Activated naive CD8-positive, alpha-beta T cell treated with anti-CD3 and anti-CD28 coated beads, Interleukin-2, amount 50 U/mL, for 16 hours (primary cell): ENCODE data around the gene DCTN2.

Experiments
- DNase-seq: peaks from one replicate; pipeline ENCODE4 v3.0.0-alpha.2; 2020; ENCODE audit warnings: low read depth, low spot score

Gene DCTN2

DNA sequence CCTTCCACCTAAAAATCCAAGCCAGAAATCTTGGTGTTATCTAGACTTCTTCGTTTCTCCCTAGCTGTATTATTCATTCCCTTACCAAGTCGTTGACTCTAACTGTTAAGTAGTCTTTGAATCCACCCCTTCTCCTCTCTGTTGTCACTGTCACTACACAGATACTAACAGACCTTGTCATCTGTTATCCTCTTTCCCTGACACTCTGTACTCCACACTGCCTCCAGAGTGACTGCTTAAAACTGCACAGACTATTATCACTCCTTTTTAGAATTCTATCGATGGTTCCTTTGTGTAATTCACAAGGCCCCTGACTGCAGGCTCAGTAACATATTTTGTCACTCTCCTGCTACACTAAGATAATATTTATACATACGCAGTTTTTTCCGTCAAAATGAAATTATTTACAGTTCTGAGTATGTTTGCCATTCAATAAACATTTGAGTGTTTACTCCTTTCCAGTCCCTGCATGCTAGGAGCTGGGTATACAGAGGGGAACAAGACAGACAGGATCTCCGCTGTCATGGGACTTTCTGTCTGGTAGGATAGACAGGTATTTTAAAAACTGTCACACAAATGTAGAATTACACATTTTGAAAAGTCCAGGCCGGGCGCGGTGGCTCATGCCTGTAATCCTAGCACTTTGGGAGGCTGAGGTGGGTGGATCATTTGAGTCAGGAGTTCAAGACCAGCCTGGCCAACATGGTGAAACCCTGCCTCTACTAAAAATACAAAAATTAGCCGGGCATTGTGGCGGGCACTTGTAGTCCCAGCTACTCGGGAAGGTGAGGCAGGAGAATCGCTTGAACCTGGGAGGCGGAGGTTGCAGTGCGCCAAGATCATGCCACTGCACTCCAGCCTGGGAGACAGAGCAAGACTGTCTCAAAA is 55.4 kb downstream of the DCTN2 start:
- DNase-seq: no peak

DNA sequence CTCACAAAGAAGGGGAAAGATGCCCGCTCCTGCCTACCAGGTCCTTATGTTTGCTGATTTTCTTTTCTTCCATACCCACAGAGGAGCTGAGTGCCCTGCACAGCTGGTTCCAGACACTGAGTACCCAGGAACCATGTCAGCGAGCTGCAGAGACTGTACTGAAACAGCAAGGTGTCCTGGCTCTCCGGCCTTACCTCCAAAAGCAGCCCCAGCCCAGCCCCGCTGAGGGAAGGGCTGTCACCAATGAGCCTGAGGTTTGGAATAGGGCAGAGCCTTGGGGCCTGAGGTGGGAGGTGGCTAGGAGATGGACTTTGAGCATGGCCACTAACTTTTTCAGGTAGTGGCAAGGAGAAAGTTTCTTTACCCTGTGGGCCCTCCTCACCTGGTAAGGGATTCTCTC is 56.9 kb downstream of the DCTN2 start:
- no peak for DNase-seq

DNA sequence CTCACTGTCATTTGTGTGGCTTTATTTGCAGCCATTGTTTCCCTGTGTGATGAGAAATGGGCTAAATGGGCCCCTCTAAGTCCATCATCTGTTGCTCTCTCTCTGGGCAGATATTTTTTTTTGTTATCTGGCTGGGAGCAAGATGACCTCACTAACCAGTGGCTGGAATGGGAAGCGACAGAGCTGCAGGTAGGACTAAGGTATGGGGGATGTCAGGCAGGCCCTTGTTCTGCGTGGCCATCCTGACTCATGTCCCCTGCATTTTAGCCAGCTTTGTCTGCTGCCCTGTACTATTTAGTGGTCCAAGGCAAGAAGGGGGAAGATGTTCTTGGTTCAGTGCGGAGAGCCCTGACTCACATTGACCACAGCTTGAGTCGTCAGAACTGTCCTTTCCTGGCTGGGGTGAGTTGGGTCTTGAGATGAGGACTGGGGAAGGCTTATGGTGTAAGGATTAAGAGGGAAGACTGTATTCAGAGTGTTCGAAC is 57.8 kb downstream of the DCTN2 start:
- no peak for DNase-seq

DNA sequence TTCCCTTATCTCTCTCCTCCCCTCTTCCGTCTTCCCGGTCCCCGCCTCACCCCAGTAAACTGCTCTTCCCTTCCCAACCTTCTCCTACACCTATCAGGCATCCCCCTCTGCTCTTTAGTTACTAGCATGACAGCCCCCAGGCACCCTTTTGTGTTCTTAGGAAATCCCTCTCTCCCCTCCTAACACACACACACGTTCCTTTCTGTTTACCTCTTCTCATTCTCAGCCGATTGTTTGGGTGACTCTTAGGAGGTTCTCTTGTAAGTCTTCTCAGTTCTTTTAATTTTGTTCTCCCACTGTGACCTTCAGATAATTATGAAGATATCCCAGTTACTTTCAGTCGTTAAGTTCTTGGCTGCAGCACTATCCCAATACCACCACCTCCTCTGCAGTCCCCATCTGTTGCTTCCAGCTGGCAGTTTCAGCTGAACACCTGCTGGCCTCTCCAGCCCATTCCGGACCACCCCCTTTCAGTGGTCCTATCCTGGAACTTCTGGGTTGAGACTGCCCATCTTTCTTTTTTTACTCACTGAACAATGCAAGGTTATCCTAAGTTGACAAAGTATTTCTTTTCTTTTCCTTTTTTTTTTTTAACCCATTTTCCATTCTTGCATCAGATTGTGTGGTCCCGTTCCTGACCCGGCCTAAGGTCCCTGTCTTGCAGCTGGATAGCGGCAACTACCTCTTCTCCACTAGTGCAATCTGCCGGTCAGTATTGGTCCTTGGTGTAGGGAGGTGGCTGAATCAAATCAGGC is 58.4 kb downstream of the DCTN2 start:
- no peak for DNase-seq

DNA sequence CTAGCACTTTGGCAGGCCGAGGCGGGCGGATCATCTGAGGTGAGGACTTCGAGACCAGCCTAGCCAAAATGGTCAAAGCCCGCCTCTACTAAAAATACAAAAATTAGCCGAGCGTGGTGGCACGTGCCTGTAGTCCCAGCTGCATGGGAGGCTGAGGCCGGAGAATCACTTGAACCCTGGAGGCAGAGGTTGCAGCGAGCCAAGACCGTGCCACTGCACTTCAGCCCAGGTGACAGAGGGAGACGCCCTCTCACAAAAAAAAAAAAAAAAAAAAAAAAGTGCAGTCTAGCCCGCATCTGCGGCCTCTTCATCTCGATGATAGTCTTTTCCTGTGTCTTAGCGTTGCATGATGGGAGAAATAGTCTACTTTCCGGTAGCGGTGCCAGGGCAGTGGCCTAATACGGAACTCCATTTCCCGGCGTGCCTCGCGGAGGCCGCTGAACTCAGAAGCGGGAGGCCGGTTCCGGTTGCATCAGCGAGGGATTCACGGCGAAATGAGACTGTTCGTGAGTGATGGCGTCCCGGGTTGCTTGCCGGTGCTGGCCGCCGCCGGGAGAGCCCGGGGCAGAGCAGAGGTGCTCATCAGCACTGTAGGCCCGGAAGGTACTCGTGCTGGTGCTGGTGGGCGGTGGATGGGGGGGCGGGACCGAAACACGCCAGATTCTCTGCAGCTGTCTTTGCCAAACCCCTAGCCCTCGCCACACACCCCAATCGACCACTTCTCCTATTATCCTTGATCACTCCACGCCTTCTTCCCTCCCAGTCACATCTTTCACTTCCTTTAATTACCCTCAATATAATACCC is 59.2 kb downstream of the DCTN2 start, which contains the start of gene MARS1:
Gene MARS1 (plus strand): TSS at position 472 of the 805 bp plus-strand sequence. CDS start 23 bp downstream, at position 495.
- peak; percentile 86 for DNase-seq

DNA sequence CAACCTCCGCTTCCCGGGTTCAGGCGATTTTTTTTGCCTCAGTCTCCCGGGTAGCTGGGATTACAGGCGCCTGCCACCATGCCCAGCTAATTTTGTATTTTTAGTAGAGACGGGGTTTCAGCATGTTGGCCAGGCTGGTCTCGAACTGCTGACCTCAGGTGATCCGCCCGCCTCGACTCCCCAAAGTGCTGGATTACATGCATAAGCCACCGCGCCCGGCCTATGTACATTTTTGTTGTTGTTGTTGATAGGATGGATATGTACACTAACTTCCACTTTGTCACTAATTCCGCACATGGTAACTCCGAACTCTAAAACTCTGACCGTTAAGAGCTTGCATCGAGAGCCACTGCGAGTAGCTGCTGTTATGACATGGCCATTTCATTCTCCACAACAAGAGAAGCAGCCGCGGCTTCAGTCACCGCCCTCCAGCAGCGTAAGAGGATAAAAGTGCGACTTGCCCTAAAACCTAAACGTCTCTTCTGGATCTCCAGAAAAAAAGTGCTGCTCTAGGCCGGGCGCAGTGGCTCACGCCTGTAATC is 59.9 kb downstream of the DCTN2 start:
- no peak for DNase-seq

DNA sequence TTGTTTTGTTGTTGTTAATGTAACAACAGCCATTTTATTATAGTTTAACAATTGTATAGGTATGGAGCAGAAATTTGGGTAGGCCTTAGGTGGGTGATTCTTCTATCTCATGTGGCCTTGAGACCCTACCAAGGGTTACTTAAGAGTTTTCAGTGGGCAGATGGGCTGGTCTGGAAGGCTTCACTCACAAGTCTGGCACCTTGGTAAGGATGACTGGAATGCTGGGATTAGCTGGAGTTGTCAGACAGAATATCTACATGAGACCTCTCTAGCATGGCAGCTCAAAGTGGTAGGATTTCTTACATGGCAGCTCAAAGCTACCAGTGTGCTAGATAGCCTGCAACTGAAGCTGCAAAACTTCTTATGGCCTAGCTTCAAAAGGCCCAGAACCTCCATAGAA is 61.3 kb downstream of the DCTN2 start:
- no peak for DNase-seq

DNA sequence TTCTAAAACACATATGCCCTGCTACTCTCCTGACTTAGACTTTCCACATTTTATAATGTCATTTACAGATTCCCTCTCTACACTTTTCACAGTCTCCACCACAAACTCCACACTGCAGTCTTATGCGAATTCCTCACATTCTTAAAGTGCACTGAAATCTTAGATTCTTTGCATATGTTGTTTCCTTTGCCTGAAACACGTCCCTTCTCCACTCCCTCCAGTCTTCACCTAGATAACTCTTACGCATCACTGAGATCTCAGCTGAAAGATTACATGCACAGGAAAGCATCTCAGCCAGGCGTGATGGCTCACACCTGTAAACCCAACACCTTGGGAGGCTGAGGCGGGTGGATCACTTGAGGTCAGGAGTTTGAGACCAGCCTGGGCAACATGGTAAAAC is 63.5 kb downstream of the DCTN2 start:
- no peak for DNase-seq

DNA sequence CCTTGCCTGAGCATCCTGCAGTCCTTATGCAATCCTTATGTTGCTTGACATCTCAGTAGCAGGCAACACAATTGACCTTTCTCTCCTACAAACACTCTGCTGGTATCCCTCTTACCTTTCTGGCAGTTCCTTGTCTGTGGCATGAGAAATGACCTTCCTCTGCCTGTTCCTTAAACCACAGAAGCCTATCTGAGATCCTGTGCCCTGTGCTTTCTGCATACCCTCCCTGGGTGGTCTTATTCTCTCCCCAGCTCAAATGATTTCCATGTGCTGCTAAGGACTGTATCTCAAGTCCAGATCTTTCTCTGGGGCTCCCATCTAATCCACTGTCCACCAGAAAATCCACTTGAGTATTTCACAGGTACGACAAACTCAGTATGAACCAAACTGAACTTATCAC is 65.3 kb downstream of the DCTN2 start:
- DNase-seq: no peak
